ENCODE results near the gene PATL1.
"Not testable (repeated sequence)": the region's sequence is repeated elsewhere in the genome, so short reads cannot be mapped to it uniquely, and the experiment has no call there.

Gene PATL1

DNA sequence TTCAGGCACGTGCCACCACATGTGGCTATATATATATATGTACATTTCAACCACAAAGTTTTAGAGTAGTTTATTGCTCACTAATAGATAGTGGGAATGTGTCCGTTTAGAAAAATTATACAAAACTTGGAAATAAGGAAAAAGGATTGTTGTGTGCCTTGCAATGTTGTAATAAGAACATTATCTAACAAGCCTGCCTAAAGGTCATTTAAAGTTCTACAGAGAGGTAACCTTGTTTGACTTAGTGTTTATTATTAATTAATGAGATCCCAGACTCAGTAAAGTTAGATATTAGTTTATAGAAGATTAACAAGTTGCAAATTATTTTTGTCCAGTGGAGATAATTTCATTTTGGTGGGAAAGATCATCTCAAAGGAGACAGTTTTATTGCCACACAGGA lies 5.5 kb upstream of the PATL1 start:
- DNase-seq = no peak

DNA sequence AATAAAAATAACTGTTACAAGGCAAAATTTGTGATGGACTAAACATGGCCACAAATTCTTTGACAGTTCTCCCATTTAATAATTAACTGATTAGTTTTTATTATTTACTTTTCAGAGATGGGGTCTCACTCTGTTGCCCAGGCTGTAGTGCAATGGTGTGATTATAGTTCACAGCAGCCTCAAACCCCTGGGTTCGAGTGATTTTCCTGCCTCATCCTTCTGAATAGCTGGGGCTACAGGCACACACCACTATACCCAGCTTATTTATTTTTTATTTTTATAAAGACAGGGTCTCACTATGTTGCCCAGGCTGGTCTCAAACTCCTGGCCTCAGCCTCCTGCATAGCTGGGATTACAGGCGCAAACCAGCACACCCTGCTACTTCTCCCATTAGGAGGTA lies 4.5 kb upstream of the PATL1 start:
- no peak for DNase-seq

DNA sequence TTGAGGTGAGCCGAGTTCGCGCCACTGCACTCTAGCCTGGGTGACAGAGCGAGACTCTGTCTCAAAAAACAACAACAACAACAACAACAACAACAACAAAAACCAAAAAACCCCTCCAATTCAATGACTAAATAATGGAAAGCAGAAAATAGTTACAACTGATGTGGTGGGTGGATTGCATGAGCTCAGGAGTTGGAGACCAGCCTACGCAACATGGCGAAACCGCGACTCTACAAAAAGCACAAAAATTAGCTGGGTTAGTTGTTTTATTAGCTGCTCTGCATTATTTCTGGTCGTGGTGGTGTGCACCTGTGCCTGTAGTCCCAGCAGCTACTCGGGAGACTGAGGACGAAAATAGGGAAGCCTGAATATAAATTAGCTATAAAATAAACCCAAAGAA lies 2.6 kb upstream of the PATL1 start:
- no peak for DNase-seq

DNA sequence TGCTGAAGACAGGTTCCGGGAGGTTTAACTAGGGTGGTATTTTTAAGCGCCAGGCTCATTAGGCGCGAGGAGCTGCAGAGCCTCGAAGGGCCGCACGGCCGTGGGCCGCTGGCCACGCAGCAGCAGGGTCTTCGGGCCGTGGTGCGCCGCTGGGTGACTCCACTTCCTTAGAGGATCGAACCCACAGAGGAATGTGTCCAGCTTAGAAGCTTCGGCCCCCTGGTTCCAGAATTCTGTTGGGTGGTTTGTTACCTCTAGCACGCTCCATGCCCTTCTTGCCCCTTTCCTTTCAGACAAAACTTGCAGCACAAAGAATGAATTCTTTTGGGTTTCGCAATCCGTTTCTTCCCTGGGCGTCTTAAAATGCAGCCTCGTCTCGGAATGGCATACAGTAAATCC lies 773 bp upstream of the PATL1 start:
- DNase-seq = peak in 39 of 58 donors; percentile 13 to 73 (median 49)

DNA sequence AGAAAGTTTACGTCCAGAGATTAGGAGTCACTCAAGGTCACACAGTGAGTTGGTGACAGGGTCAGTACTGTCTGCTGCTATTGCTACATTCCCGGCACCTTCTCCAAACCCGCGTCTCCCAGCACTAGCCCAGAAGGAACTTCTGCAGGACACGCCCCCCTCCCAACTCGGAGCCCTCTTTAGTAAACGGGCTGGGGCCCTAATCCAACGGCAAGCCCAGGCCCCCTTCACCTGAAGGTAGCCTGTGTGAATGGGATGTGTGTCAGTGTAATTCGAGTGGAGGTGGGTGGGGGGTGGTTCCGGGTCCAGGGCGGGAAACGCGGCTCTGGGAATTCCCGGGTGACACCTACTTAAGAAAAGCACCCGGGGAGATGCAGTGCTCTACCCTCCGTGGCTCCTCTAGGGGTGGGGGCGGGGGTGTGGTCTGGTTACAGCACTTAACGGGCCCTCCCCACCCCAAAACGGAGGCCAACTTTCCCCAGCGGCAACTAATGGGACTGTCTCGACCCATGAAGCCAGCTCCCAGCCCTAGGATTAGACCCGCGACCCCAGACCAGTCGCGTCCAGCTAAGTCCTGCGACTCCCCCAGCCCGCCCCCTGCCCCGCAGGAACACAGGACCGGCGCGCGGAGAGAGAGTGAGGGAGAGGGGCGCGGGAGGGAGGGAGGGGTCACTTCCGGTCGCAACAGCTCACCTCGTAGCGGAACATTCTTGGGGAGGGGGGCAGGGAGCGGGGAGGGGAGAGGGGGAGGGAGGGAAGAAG lies 468 bp downstream of the PATL1 start:
- DNase-seq = peak in 26 of 58 donors; percentile 8 to 76 (median 50)

- DNase-seq = no peak
Measured at GRCh38 chr11:59667812-59668187, 1.0 kb downstream of the PATL1 start.

GRCh38 chr11:59666969-59667368 lies 1.9 kb downstream of the PATL1 start:
- DNase-seq = no peak

GRCh38 chr11:59660621-59661020 lies 8.2 kb downstream of the PATL1 start:
- DNase-seq = no peak

GRCh38 chr11:59659981-59660380 lies 8.9 kb downstream of the PATL1 start:
- no peak for DNase-seq

- no peak for DNase-seq
Measured at GRCh38 chr11:59658036-59658435, 10.8 kb downstream of the PATL1 start.

GRCh38 chr11:59654893-59655292 lies 13.9 kb downstream of the PATL1 start:
- no peak for DNase-seq

DNA sequence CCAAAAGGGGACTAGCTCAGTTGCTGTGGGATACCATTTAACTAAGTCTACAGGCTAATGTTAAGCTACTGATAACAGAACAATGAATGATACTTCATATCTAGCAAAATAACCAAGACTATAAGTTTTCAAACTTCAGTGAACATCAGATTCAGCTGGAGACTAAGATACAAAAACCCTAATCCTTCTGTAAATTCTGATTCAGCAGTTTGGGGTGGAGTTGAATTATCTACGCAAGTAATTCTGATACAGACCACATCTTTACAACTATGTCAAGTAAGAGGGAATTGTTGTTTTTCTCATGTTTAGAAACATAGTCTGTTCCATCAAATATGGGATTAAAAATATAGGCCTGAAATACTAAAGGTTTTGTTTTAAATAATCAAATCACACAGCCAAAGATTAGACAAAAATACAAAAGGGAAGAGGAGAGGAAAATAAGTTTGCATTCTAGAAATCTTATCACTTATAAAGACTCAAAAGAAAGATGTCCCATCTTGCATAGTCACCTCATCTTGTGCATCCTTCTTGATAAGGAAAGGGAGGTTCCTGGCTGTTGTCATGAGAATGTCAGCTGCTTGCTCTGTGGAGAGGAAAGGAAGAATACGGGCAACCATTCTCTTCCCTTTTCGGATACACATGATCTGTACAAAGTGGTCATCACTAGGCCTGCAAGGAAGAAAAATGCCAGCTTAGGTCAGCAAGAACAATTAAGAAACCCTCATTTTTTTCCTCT lies 21.4 kb downstream of the PATL1 start:
- DNase-seq = no peak

GRCh38 chr11:59644528-59644927 lies 24.3 kb downstream of the PATL1 start:
- DNase-seq = no peak

- no peak for DNase-seq
Measured at GRCh38 chr11:59643390-59643789, 25.4 kb downstream of the PATL1 start.

DNA sequence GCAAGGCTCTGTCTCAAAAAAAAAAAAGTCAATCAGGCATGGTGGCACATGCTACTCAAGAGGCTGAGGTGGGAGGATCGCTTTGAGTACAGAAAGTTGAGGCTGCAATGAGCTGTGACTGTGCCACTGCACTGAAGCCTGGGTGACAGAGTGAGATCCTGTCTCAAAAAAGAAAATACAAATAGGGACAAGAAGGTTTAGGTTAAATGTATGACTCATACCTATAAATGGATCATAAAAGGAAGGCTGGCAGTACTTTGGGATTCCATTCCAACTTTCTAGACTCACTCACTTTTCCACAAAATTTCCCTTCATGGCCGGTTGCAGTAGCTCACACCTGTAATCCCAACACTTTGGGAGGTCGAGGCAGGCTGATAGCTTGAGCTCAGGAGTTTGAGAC lies 27.7 kb downstream of the PATL1 start:
- DNase-seq = no peak

- no peak for DNase-seq
Measured at GRCh38 chr11:59630493-59630892, 38.3 kb downstream of the PATL1 start.

DNA sequence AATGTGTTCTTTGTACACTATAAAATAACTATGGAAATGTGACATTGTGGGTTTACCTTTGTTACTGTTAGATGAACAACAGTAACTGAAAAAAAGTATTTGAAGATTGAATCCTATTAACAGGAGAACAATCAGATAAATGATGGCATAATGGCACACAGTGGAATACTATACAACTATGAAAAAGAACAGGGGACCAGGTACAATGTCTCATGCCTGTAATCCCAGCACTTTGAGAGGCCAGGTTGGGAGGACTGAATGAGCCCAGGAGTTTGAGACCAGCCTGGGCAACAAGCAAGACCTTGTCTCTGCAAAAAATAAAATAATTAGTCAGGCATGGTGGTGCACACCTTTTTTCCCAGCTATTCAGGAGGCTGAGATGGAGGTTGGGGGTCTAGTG lies 38.8 kb downstream of the PATL1 start:
- no peak for DNase-seq

DNA sequence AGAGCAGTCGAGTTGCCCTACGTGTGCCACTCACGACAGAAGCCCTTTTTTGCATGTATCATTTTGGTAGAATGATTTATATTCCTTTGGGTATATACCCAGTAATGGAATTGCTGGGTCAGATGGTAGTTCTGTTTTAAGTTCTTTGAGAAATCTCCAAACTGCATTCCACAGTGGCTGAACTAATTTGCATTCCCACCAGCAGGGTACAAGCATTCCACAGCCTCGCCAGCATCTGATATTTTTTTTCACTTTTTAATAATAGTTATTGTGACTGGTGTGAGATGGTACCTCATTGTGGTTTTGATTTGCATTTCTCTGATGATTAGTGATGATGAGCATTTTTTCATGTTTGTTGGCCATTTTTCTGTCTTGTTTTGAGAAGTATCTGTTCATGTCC lies 41.9 kb downstream of the PATL1 start:
- not testable (repeated sequence) for DNase-seq

DNA sequence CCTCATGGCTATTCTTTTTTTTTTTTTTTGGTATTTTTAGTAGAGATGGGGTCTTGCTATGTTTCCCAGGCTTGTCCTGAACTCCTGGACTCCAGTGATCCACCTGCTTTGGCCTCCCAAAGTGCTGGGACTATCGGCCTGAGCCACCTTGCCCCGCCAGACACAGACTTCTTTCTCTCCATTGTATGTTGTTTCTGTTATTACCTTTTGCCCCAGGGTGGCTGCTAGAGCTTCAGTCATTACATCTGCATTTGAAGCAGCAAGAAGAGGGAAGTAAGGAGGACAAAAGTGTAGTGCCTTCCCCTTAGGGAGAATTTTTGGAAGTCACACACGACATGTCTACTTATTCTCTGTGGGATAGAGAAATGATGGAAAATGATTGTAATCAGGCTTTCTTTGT lies 43.1 kb downstream of the PATL1 start:
- DNase-seq = no peak

DNA sequence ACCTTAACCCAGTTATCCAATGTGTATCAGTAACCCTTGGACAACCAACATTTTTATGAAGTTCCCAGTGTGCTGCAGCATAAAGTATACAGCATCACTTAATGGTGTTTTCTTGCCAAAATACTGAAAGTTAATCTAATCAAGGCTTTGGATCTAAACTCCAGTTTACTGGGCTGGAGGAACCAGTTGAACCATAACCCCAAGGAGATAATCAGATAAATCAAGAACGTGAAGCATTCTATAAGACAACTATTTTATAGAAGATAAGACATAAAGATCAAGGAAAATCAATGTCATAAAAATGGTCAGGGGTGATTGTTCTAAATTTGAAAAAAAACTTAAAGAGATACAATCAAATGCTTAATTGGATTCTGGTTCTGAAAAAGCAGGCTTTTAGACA lies 51.0 kb downstream of the PATL1 start:
- DNase-seq = no peak

- DNase-seq = no peak
Measured at GRCh38 chr11:59616396-59616982, 52.3 kb downstream of the PATL1 start.

GRCh38 chr11:59615637-59616395 lies 53.0 kb downstream of the PATL1 start, which contains the start of gene OSBP:
TSS of gene OSBP (minus strand) at chr11:59615774. CDS start at chr11:59615664, 110 bp downstream.
- peak; percentile 90 to 100 (median 100) for DNase-seq
